EL (cell line): ENCODE measurements around the gene PPP2R2B.
A peak's percentile ranks its signal among the peaks of the same experiment; 100 is the strongest.

Experiments
- DNase-seq: peaks from one replicate; pipeline ENCODE4 v3.0.0-alpha.2; 2016

PPP2R2B gene

GRCh38 chr5:146884066-146884626 is 5.6 kb upstream of the PPP2R2B start:
- DNase-seq, result no peak

GRCh38 chr5:146883511-146883910 is 5.0 kb upstream of the PPP2R2B start:
- no peak for DNase-seq

- no peak for DNase-seq
Measured at GRCh38 chr5:146880966-146881365, 2.4 kb upstream of the PPP2R2B start.

GRCh38 chr5:146877783-146878475 is 628 bp downstream of the PPP2R2B start:
- peak; percentile 21 for DNase-seq

GRCh38 chr5:146877178-146877681 is 1.3 kb downstream of the PPP2R2B start:
- DNase-seq, result no peak

GRCh38 chr5:146873186-146873917 is 5.2 kb downstream of the PPP2R2B start:
- peak; percentile 35 for DNase-seq

- no peak for DNase-seq
Measured at GRCh38 chr5:146872188-146872587, 6.4 kb downstream of the PPP2R2B start.

- no peak for DNase-seq
Measured at GRCh38 chr5:146867996-146868708, 10.4 kb downstream of the PPP2R2B start.

- DNase-seq, result no peak
Measured at GRCh38 chr5:146866263-146866662, 12.3 kb downstream of the PPP2R2B start.

- no peak for DNase-seq
Measured at GRCh38 chr5:146862641-146863040, 15.9 kb downstream of the PPP2R2B start.

GRCh38 chr5:146860213-146860893 is 18.2 kb downstream of the PPP2R2B start:
- peak; percentile 80 for DNase-seq

- DNase-seq, result no peak
Measured at GRCh38 chr5:146852089-146852488, 26.5 kb downstream of the PPP2R2B start.

GRCh38 chr5:146851133-146851532 is 27.4 kb downstream of the PPP2R2B start:
- DNase-seq, result no peak

GRCh38 chr5:146849694-146850303 is 28.8 kb downstream of the PPP2R2B start:
- DNase-seq, result no peak

GRCh38 chr5:146848133-146848532 is 30.4 kb downstream of the PPP2R2B start:
- DNase-seq, result no peak

GRCh38 chr5:146840016-146840415 is 38.5 kb downstream of the PPP2R2B start:
- no peak for DNase-seq

- no peak for DNase-seq
Measured at GRCh38 chr5:146836226-146836842, 42.2 kb downstream of the PPP2R2B start.

- DNase-seq, result no peak
Measured at GRCh38 chr5:146832985-146833732, 45.4 kb downstream of the PPP2R2B start.

GRCh38 chr5:146828385-146828784 is 50.2 kb downstream of the PPP2R2B start:
- peak; percentile 14 for DNase-seq

GRCh38 chr5:146827901-146828300 is 50.7 kb downstream of the PPP2R2B start:
- no peak for DNase-seq

GRCh38 chr5:146825033-146825432 is 53.5 kb downstream of the PPP2R2B start:
- peak; percentile 37 for DNase-seq
